GM18909 (cell line): Measurements from ENCODE around the gene UBA7.
A peak's percentile ranks its signal among the peaks of the same experiment; 100 is the strongest.

Experiments used
- ATAC-seq: cut with Tn5 transposase; IDR thresholded peaks from one replicate; pipeline ENCODE4 v1.9.1; 2021; ENCODE audit warnings: mild to moderate bottlenecking; ENCODE audit not compliant: unreplicated experiment, poor library complexity

Gene UBA7

GRCh38 chr3:49806850-49807249, 6.9 kb downstream of the UBA7 start:
- no peak for ATAC-seq

- no peak for ATAC-seq
These were observed 7.7 kb downstream of the UBA7 start for GRCh38 chr3:49805897-49806701.

- ATAC-seq = no peak
These were observed 8.4 kb downstream of the UBA7 start for GRCh38 chr3:49805367-49805782.

- no peak for ATAC-seq
These were observed 9.4 kb downstream of the UBA7 start for GRCh38 chr3:49804141-49805041.

- ATAC-seq = peak; percentile 12
These were observed 10.2 kb downstream of the UBA7 start for GRCh38 chr3:49803465-49804140.

GRCh38 chr3:49802719-49803464, 10.9 kb downstream of the UBA7 start, which contains the start of gene INKA1:
TSS of gene INKA1 (plus strand) at chr3:49803261. CDS start at chr3:49803393, 132 bp downstream.
- peak; percentile 64 for ATAC-seq

GRCh38 chr3:49801160-49801559, 12.6 kb downstream of the UBA7 start:
- no peak for ATAC-seq

- ATAC-seq = no peak
These were observed 14.0 kb downstream of the UBA7 start, which contains the start of gene CDHR4 for GRCh38 chr3:49799761-49800160. TSS of gene CDHR4 (minus strand) at chr3:49799873. CDS start at chr3:49799812, 61 bp downstream.

GRCh38 chr3:49799105-49799504, 14.6 kb downstream of the UBA7 start:
- no peak for ATAC-seq

GRCh38 chr3:49794926-49795905, 18.5 kb downstream of the UBA7 start:
- ATAC-seq = no peak

GRCh38 chr3:49794431-49794830, 19.3 kb downstream of the UBA7 start:
- ATAC-seq = no peak

- no peak for ATAC-seq
These were observed 20.2 kb downstream of the UBA7 start for GRCh38 chr3:49793486-49794085.

GRCh38 chr3:49792371-49793150, 21.2 kb downstream of the UBA7 start:
- ATAC-seq = no peak

GRCh38 chr3:49791571-49791970, 22.2 kb downstream of the UBA7 start:
- ATAC-seq = no peak

GRCh38 chr3:49790626-49791411, 22.9 kb downstream of the UBA7 start:
- ATAC-seq = no peak

GRCh38 chr3:49788056-49788455, 25.7 kb downstream of the UBA7 start:
- ATAC-seq = no peak

GRCh38 chr3:49787536-49787935, 26.2 kb downstream of the UBA7 start:
- ATAC-seq = no peak
